RCC 7860 (cell line): ENCODE results near the gene BRICD5.

ENCODE experiments used
- DNase-seq: peaks from one replicate; pipeline ENCODE4 v3.0.0-alpha.2; 2015; ENCODE audit warnings: low spot score
- FAIRE-seq: peaks from 2 replicates; lab custom pipeline; 2012; peaks lifted over from hg19 to GRCh38; lab: Jason Lieb, UNC

Gene BRICD5

DNA sequence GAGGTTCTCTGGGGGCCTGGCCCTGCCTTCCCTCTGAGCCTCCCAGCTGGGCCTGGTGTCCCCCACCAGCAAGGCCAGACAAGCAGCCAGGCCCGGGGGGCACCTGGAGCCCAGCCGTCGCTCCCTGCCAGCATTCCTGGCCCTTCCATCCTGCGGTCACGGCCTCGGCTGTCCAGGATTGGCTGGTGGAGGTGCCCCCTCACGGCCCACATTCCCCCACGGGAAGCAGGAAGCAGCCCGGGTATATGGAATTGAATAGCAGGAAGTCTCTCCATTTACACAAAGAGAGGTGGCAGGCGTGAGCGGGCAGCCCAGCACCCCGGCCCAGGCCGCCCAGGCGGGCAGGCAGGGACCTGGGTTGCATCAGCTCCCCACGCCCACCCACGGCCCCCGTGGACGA, 40.6 kb downstream of the BRICD5 start:
- DNase-seq (no peak), FAIRE-seq (no peak)

DNA sequence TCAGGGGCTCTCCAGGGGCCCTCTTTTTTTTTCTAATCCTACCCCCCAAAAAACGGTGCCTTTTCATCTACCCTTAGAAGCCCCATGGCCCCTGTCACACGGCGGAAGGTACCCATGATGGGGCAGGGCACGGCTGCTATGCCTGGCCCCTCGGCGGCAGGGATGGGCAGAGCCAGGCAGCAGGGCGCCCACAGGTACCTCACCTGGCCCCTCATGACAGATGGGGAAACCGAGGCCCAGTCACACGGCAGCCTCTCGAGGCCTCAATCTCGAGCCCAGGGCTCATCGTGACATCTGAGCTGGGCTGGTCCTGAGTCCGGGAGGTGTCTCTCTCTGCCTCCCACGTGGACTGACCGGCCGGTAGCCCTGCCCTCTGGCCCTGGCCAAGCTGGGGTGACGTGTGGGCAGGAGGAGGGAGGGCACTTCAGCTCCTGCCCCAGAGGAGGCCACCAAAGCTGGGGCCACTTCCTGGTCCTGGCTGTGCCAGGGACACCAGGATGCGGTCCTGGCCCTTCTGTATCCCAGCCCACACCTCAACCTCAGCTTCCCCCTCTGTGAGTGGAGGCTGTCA, 43.5 kb downstream of the BRICD5 start:
- no peak for DNase-seq
- FAIRE-seq = no peak

DNA sequence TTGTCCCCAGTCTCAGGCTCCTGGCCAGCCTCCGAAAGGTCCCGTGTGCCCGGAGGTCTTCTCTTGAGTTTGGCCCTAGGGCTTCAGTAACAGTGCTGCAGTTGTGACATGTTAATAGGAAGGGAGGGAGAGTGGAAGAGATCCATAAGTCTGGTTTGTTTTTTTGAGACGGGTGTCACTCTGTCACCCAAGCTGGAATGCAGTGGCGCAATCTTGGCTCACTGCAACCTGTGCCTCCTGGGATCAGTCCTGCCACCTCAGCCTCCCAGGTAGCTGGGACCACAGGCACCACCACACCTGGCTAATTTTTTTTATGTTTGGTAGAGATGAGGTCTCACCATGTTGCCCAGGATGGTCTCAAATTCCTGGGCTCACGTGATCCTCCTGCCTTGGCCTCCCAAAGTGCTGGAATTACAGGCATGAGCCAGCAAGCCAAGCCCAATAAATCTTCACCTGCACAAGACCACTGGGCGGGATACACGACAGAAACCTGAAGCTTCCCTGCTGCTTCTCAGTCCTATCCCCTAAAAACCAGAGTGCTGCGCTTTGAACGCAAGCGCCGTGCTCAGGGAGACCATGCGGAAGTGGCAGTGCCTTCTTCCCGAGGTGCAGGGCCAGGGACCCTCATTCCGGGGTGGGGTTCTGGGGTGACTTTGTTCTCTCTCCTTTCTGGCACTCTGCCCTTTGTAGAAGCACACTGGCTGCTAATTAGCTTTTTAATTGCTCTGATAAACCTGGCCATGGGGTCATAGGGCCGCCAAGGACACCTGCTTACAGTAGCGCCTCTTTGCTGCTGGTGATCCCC, 44.2 kb downstream of the BRICD5 start:
- DNase-seq = no peak
- FAIRE-seq = no peak

DNA sequence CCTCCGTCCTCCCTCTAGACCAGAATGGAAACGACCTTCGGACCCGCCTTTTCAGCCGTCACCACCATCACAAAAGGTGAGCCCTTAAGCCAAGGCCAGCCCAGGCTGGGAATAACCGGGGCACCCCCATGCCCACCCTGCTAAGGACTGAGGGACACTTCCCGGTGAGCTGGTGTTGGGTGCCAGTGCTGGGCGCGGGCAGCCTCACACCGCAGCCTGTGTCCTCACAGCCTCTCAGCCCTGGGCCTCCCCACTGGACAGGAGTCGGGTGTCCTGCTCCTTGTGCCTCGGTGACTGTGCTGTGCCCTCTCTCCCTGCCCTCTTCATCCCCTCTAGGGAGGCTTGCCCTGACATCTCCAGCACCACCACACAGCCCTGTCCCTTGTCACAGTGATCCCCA, 44.8 kb downstream of the BRICD5 start:
- FAIRE-seq (no peak), DNase-seq (no peak)

DNA sequence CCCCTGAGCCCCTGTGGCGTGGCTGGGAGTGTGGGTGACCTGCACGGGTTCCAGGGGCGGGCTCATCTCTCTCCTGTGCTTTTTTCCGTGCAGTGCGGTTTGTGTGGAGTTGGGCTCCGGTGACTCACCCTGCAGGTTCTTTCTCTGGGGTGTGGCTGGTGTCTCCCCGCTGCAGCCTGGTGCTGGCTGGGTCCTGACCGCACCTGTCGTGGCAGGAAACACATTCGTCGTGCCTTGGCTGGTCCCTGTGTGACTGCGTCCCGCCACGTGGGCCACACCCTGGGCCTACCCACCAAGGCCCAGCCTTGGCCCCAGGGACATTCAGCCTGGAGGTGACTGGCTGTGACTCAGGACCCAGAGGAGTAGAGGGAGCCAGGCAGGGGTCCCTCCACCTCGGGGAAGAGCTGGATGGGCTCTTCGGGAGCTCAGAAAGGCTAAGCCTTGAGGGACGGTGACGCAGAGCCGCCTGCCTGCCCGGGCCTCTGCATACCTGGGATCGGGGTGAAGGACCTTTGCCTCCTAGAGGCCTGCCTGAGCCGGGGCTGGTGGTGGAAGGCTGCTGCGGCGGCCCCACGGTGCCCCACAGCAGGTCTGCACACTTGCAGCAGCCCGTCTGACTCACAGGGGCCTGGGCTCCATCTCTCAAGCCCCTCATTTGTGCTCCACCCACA, 47.3 kb downstream of the BRICD5 start:
- peak; percentile 25 for DNase-seq
- FAIRE-seq = no peak

DNA sequence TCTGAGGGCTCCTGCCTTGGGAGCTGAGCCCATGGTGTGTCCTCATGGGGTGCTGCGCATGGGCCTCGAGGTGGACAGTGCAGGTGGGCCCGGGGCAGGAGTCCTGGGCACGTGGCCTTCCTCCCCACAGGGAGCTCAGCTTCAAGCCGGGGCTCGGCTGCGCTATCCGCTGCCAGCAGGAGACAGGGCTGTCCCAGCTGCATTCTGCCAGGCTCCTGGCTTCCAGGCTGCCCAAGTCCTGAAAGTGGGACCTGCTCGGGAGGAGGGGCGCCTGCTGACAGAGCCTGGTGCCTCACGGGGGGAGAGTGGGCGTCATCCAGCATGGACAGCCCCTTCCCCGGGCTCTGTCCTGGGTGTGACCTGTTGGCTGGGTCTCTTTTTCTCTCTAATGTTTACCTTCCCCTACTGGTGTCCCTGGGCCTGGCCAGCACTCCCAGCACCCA, 48.0 kb downstream of the BRICD5 start:
- DNase-seq (no peak), FAIRE-seq (no peak)

DNA sequence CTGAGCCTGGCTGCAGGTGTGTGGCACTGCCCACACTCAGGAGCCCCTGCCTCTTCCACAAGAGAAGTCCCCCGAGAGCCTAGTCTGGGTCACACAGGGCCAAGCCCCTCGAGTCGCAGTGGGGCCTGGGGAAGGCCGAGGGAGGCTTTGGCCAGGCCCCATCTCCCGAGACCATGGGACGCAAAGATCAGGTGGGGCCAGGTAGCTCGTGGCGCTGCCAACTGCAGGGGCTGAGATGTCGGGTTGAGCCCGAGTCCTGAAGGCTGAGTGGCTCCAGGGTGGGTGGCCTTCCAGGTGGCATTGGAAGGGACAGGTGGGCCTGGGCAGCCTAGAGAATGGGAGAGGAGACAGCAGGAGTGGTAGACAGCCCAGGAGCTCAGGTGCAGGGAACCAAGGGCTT, 48.8 kb downstream of the BRICD5 start:
- DNase-seq (no peak), FAIRE-seq (no peak)

DNA sequence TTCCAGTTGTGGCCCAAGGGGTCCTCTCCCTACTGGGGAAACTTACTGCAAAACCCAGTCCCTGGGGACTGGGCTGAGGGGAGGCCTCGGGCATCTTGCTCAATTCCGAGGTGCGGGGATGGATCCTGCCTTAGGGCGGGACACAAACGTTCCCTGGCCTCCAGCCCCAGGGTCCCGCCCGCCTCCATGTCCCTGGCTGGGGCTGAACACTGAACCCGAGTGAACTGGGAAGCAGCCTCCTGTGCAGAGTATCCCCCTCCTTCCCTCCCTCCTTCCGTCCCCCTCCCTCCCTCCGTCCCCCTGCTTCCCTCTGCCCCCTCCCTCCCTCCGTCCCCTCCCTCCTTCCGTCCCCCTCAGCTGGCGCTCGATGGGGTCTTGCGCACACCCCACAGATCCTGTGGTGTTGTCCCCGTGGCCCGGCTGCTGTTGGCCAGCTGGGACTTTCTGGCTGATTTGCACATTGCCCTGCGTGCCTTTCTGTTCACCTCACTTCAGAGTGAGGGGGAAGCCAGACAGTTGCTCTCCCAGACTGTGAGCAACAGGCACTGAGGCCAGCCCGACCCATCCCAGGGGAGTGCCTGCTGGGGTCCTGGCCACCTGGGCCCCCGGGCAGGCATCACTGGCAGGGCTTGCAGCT, 49.6 kb downstream of the BRICD5 start:
- DNase-seq (no peak), FAIRE-seq (no peak)
